ENCODE results near the gene RIPOR3. TPM values are rescaled to one million over a fixed set of nuclear protein-coding genes. Genes with fewer than 3 reads are reported as not detected.
"Not testable (repeated sequence)": the region's sequence is repeated elsewhere in the genome, so short reads cannot be mapped to it uniquely, and the experiment has no call there.

The RIPOR3 gene
- total RNA-seq, 1 donor: 0.42 TPM

DNA sequence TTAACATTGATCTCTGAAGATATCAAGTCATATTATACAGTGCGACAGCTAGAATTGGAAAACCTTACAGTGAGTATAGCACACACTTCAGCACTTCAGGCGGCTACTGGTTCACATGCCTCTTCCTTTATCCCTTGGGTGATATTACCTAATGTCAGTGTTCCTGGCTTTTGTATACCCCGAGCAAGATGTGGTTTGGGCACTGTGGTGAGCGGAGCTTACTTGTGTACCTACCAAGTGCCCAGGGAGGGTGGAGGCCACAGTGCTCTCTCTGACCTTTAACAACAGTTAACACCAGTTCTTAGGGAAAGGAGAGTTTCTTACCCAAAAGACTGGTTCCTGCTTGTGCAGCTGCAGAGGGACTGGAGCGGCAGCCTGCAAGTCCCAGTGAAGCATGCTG lies 116.8 kb downstream of the RIPOR3 start:
- peaks cover 32% of the 10 kb centered on the region for H3K4me1 ChIP-seq (ENCODE audit: insufficient read depth, low read length)
- no peaks in the 10 kb centered on the region for H3K9me3 ChIP-seq (ENCODE audit: low read depth, low read length)
- no peak overlapping the region for H3K4me3 ChIP-seq (ENCODE audit: low read length)
- no peaks in the 10 kb centered on the region for H3K27me3 ChIP-seq (ENCODE audit: insufficient read depth, low read length)

DNA sequence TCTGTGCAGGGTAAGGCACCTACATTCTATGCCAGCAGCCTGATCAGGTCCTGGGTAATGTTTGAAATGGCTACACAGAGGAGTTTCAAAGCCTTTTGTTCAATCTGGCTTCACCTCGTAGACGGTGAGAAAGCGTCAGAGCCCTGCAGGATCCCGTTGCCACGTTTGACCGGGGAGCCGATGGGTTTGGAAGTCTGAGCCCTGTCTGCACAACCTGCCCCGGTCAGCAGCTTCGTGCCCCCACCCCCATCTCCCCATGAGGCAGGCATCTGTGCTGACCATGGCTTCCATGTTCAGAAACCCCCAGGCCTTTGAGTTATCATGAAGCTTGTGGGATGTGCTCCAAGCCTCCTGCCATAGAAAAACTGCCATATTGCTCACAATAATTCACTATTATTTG lies 117.2 kb downstream of the RIPOR3 start:
- Histone ChIP-seq H3K4me1 (ENCODE audit: insufficient read depth, low read length) (peaks cover 34% of the 10 kb centered on the region), H3K9me3 (ENCODE audit: low read depth, low read length) (no peaks in the 10 kb centered on the region)

DNA sequence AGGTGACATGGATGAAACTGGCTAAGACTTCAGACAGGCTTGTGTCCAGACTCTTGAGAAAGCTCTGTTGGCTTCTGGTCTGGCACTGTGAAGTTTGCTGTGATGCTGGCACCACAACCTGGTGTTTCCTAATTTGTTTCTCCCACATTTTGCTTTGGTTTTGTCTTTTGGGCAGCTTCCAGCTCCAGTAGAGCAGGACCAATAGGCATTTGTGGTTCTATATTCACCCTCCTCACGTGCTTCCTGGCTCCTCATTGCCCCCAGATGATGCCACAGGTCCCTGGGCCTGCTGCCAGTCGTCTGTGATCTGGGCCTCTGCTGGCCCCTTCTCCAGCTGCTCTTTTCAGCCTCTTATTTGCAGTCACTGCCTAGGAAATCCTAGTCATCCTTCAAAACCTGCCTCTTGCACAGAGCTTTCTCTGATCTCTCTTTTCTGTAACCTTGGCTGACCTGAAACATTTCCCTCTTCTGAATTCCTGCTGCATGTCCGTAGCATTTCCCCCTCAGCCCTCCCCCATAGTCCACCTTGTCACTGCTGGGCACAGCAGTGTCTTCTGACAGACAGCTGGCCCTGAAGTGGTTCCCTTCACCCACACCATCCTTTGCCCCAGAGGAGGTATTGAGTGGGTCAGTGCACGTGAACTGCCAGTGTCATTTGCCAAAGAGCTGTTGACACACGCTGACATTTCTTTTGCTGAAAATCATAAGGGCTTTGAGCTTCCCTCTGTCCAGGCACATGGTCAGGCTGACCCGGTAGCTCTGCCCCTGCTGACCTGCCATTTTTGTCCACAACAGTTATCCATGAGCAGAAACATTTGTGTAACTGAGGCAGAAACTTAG lies 118.2 kb downstream of the RIPOR3 start:
- Histone ChIP-seq H3K4me1 (ENCODE audit: insufficient read depth, low read length) (peaks cover 34% of the 10 kb centered on the region), H3K27me3 (ENCODE audit: insufficient read depth, low read length) (no peaks in the 10 kb centered on the region), H3K4me3 (ENCODE audit: low read length) (no peak overlapping the region), H3K9me3 (ENCODE audit: low read depth, low read length) (no peaks in the 10 kb centered on the region)

More for the DNA sequence above, 117.2 kb downstream of the RIPOR3 start:
- no peaks in the 10 kb centered on the region for H3K27me3 ChIP-seq (ENCODE audit: insufficient read depth, low read length)
- no peak overlapping the region for H3K4me3 ChIP-seq (ENCODE audit: low read length)

DNA sequence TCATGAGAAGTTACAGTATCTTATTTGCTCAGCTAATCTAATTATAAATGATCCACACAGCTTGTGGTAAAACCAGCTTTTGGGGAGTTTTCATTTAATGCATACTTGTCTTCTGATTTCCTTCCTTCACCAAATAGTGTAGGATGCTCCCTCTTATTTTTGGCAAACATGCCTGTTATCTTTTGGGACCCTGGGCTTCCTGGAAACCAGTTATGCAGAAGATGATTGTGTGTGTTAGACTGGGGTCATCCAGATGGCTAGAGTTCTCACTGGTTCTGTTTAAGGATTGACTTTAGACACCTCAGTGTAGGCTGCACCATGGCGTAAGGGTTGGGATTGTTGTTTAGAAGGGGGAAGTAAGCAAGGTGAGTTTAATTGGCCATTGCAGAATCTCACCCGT lies 119.9 kb downstream of the RIPOR3 start:
- H3K9me3 ChIP-seq (ENCODE audit: low read depth, low read length): no peaks in the 10 kb centered on the region
- peaks cover 38% of the 10 kb centered on the region for H3K4me1 ChIP-seq (ENCODE audit: insufficient read depth, low read length)

DNA sequence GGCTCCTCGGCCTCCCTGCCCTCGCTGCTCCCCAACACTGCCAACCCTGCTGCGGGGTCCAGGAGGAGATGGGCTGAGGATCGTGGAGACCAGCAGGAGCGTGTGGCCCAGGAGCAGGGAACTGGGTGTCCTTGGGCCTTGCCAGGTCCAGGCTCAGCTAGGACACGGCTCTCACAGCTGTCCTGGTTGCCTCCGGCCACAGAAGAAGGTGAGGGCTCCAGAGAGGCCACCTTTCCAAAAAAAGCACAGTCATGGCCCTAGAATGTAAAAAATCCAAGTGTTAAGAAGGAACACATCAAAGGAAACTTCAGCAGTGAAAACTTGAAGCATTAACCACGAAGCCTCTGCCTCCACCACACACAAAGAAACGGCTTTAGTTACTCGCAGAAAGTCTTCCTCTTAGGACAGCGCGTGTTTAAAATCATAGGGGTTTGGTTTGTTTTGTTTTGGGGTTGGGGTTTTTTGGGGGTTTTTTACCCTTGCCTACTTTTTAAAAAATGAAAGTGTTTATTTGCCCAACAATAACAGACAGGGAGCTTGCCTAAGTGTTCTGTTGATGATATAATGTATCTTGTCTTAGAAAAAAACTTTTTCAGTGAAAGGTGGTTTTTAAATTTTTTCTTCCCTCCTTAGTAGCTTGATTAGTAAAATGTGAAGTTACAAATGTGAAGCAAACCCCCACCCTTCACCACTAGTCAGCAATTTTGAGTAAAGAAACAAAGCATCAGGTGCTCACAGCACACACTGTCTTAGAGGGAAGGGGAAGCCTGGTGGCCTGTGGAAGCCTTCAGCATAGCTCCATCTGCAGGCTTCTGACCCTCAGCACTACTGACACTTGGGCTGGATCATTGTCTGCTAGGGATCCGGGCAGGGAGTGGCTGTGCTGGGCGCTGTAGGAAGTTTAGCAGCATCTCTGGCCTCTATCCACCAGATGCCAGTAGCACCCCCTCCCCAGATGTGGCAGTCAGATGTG lies 121.2 kb downstream of the RIPOR3 start:
- Histone ChIP-seq H3K9me3 (ENCODE audit: low read depth, low read length) (no peaks in the 10 kb centered on the region), H3K4me3 (ENCODE audit: low read length) (no peak overlapping the region), H3K27me3 (ENCODE audit: insufficient read depth, low read length) (no peaks in the 10 kb centered on the region), H3K4me1 (ENCODE audit: insufficient read depth, low read length) (peaks cover 45% of the 10 kb centered on the region)

More for the DNA sequence above, 119.9 kb downstream of the RIPOR3 start:
- Histone ChIP-seq H3K27me3 (ENCODE audit: insufficient read depth, low read length) (no peaks in the 10 kb centered on the region), H3K4me3 (ENCODE audit: low read length) (no peak overlapping the region)

DNA sequence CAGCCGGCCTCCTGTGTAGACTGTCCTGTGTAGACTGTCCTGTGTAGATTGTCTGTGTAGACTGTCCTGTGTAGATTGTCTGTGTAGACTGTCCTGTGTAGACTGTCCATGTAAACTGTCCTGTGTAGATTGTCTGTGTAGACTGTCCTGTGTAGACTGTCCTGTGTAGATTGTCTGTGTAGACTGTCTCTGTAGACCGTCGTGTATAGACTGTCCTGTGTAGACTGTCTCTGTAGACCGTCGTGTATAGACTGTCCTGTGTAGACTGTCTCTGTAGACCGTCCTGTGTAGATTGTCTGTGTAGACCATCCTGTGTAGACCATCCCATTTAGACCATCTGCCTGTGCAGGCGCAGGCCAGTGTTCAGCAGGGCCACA lies 121.9 kb downstream of the RIPOR3 start:
- H3K9me3 ChIP-seq (ENCODE audit: low read depth, low read length); H3K4me3 ChIP-seq (ENCODE audit: low read length); H3K27me3 ChIP-seq (ENCODE audit: insufficient read depth, low read length): not testable (repeated sequence)
- peaks cover 45% of the 10 kb centered on the region for H3K4me1 ChIP-seq (ENCODE audit: insufficient read depth, low read length)

DNA sequence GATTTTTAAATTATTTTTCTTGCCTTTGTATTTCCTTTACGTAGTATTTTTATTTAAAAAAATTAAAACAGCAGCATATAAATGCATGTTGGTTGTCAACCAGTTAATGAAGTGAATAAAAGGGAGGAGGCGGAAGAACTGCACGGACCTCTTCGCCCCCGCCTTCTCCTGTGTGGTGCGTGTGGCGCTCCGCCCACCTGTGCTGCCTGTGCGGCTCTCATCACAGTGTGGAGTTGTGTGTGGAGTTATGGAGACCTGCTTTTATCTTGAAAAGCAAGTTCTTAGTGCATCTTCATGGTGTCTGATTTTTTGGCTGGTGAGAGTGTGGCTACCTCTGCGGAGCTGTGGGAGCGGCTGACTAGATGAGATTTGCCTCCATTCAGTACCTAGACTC lies 122.8 kb downstream of the RIPOR3 start:
- H3K4me3 ChIP-seq (ENCODE audit: low read length): no peak overlapping the region
- H3K4me1 ChIP-seq (ENCODE audit: insufficient read depth, low read length): peaks cover 45% of the 10 kb centered on the region
- no peaks in the 10 kb centered on the region for H3K27me3 ChIP-seq (ENCODE audit: insufficient read depth, low read length)
- H3K9me3 ChIP-seq (ENCODE audit: low read depth, low read length): no peaks in the 10 kb centered on the region

DNA sequence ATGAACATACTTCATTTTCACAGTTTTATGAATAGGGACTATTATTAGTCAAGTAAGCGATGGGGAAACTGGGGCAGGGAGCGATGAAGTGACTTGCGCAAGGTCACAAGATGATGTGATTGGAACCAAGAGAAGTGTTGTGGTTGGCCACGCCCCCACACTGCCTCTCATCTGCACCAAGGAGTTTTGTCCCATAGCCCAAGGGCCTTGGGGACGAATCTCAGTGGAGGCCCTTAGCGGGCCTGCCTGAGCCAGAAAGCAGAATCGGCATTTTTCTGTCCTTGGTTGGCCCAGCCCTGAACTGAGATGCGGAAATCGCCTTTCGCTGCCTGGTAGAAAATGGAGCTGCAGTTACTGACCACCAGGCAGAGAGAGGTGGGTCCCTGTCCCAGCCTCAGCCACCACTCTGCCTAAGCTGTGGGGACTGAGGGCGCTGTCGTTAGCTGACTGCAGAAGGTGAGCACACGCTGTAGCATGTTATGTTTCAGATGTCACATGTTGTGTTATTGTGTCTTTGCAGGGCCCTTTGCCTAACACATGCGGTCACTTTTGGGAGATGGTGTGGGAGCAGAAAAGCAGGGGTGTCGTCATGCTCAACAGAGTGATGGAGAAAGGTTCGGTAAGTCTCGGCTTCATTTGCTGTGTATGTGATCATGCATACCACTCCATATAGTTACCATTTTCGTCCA lies 123.3 kb downstream of the RIPOR3 start:
- H3K27me3 ChIP-seq (ENCODE audit: insufficient read depth, low read length): no peaks in the 10 kb centered on the region
- H3K9me3 ChIP-seq (ENCODE audit: low read depth, low read length): no peaks in the 10 kb centered on the region
- peaks cover 44% of the 10 kb centered on the region for H3K4me1 ChIP-seq (ENCODE audit: insufficient read depth, low read length)
- no peak overlapping the region for H3K4me3 ChIP-seq (ENCODE audit: low read length)

DNA sequence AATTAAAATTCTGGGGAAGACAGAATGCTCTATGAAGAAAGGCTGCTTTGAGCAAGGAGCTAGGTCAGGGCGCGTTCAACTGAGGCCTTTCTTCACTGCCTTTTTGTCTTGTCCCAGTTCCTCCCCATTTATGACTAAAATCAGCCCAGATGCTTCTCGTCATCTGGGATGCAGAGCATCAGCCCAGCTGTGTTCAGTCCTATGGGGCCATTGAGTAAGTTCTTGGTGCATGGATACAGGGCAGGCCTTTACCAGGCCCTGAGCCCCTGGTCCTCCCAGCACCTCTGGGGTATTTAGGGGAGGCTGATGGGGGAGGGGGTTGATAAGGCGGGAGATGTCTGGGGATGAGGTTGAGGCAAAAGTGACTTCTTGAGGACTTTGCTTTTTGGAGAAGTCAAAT lies 125.5 kb downstream of the RIPOR3 start:
- Histone ChIP-seq H3K27me3 (ENCODE audit: insufficient read depth, low read length) (no peaks in the 10 kb centered on the region), H3K4me1 (ENCODE audit: insufficient read depth, low read length) (peaks cover 24% of the 10 kb centered on the region), H3K9me3 (ENCODE audit: low read depth, low read length) (no peaks in the 10 kb centered on the region), H3K4me3 (ENCODE audit: low read length) (no peak overlapping the region)

DNA sequence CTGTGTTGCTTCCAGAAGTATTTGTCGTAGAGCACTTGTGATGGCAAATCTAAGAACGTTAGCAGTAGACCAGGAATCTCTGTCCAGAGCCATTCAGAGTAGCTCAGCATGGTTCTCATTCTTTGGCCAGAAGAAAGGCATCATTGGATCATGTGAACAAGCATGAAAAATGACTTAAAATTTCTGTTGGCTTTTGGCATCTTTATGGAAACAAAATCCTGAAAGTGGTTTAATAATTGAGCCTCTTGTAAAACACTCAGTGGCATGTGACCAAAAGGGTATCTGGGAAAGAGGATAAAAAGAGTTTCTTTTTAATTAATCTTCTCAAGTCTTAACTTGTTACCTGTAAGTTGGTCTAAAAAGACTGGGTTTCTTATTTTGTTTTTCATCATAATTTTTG lies 126.0 kb downstream of the RIPOR3 start:
- no peaks in the 10 kb centered on the region for H3K9me3 ChIP-seq (ENCODE audit: low read depth, low read length)
- H3K4me3 ChIP-seq (ENCODE audit: low read length): no peak overlapping the region
- H3K27me3 ChIP-seq (ENCODE audit: insufficient read depth, low read length): no peaks in the 10 kb centered on the region
- H3K4me1 ChIP-seq (ENCODE audit: insufficient read depth, low read length): peaks cover 19% of the 10 kb centered on the region

DNA sequence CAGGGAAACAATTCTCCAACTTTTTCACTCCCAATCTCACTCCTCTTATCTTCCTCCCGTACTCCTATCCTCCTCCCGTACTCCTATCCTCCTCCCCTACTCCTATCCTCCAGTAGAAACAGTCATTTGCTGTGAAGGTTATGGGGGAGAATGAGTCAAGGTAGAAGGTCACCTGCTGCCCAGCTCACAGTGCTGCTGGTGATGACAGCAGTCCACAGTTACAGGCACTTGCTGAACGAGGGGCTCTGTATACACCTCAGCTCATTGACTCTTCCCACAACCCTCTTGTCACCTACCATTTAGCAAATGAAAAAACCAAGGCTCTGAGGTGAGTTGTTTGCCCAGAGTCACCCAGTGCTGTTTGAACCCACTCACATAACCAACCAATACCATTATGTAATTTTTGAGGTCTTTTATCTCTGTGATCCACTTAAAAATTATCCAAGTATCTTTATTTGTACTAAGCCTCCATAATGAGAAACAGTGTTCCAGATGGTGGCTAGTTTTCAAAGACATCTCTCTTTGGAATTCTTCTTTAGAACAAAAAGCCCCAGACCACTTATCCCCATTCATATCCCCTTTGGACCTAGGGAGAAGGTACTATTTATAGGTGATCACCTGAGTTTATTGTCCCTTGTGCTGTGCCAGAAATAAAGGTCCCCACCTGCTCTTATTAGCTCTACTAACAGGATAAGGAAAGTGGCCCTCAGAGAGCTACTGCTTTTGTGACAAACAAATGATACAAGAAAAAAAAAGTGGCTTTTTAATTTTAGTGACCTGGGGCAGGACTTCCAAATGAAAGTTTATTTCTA lies 128.0 kb downstream of the RIPOR3 start:
- Histone ChIP-seq H3K4me1 (ENCODE audit: insufficient read depth, low read length) (peaks cover 13% of the 10 kb centered on the region), H3K27me3 (ENCODE audit: insufficient read depth, low read length) (no peaks in the 10 kb centered on the region), H3K9me3 (ENCODE audit: low read depth, low read length) (no peaks in the 10 kb centered on the region), H3K4me3 (ENCODE audit: low read length) (no peak overlapping the region)

DNA sequence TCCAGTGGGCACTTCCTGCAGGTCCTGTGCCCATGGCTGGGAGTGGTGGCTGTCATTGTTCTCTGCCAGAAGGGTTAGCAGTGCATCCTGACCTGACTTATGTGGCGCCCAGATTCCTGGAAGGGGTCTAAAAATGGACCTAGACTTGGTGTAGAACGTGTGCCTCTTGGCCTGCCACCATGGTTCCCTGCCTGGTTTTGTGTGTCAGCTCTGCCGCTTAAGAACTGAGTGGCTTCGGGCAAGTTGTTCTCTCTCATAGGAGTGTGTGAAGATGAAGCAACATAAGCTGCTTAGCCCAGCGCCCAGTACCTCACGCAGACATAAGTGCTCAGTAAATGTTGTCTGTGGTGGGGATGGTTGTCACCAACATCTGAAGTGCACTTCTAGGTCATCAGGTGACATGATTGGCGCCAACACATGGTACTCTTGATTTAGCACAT lies 129.1 kb downstream of the RIPOR3 start:
- no peak overlapping the region for H3K4me3 ChIP-seq (ENCODE audit: low read length)
- H3K4me1 ChIP-seq (ENCODE audit: insufficient read depth, low read length): peaks cover 14% of the 10 kb centered on the region
- no peaks in the 10 kb centered on the region for H3K9me3 ChIP-seq (ENCODE audit: low read depth, low read length)
- H3K27me3 ChIP-seq (ENCODE audit: insufficient read depth, low read length): no peaks in the 10 kb centered on the region

DNA sequence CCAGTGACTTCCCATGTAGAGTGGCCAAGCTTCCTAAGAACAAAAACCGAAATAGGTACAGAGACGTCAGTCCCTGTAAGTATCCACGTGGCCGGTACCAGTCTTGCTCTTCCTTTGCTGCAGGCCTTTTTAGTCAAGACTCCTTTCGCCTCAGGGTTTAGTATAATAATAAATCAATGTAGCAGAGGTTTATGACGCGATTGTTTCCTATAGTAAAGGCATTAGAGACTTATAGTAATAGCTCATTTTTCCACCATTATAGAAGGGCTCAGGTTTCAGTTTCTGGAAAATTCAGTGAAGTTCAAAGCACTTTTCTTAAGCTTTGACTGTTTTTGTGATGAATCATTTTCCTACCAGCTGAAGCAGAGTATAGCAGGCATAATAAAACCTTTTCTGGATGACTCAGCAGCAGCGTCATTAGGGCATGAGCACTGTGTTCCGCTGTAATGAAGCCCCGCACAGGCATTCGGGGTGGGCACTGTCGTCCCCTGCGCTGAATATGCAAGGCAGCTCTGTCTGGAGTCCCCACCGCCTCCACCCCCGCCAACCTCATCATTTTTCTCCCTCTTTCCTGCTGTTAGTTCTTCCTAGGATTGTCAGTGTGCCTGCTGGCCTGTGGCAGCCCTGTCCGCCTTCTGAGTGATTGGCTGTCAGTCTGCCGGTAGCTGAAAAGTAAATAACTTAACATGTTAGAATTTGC lies 129.8 kb downstream of the RIPOR3 start:
- H3K4me3 ChIP-seq (ENCODE audit: low read length): no peak overlapping the region
- H3K9me3 ChIP-seq (ENCODE audit: low read depth, low read length): no peaks in the 10 kb centered on the region
- H3K27me3 ChIP-seq (ENCODE audit: insufficient read depth, low read length): no peaks in the 10 kb centered on the region
- peaks cover 11% of the 10 kb centered on the region for H3K4me1 ChIP-seq (ENCODE audit: insufficient read depth, low read length)

DNA sequence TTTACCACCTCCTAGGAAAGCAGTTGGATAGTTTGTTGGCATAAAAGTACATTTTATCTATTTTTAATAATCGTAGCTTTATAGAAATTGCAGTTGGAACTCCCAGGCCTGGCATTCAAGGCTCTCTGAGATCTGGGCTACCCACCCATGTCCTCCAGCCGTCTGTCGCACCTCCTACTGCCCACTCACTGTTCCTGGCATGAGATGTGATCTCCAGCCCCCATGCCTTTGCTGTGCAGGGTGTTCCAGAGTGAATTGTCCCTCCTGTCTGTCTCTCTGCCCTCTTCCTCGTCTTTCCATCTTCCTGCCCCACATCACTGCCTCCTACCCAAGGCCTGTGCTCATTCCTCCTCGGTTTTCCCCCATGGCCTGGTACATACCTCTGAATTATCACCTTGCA lies 130.5 kb downstream of the RIPOR3 start:
- no peaks in the 10 kb centered on the region for H3K27me3 ChIP-seq (ENCODE audit: insufficient read depth, low read length)
- H3K9me3 ChIP-seq (ENCODE audit: low read depth, low read length): no peaks in the 10 kb centered on the region
- H3K4me1 ChIP-seq (ENCODE audit: insufficient read depth, low read length): peaks cover 4% of the 10 kb centered on the region
- no peak overlapping the region for H3K4me3 ChIP-seq (ENCODE audit: low read length)
